Keratinocyte (primary cell): ENCODE measurements around the gene DACH1. TPM values are rescaled to one million over a fixed set of nuclear protein-coding genes. Genes with fewer than 3 reads are reported as not detected.

ENCODE experiments used
- DNase-seq: peaks from one replicate; pipeline ENCODE4 v3.0.0-alpha.2; 2011; ENCODE audit warnings: low read depth, missing footprints, low spot score
- FAIRE-seq: peaks from 2 replicates; lab custom pipeline; 2011; peaks lifted over from hg19 to GRCh38; lab: Jason Lieb, UNC
- H2AFZ ChIP-seq: 2 replicates; pipeline ENCODE4 v1.6.0; 2012; ENCODE audit warnings: low read length, control low read depth, inconsistent platforms; ENCODE audit not compliant: control insufficient read depth
- H3K27ac ChIP-seq: 2 replicates; pipeline ENCODE4 v1.5.1; 2011; ENCODE audit warnings: low read length; ENCODE audit not compliant: control insufficient read depth, insufficient read depth
- H3K27me3 ChIP-seq: 3 replicates; pipeline ENCODE4 v1.6.0; 2011; ENCODE audit warnings: low read length; ENCODE audit not compliant: control insufficient read depth, insufficient read depth; ENCODE audit errors: extremely low read depth
- H3K36me3 ChIP-seq, 2 experiments: 2 replicates in 1 of 2; 3 replicates in 1 of 2; pipeline ENCODE4 v1.5.1; 2011; ENCODE audit warnings: low read length in 2 of 2, mild to moderate bottlenecking in 1 of 2; ENCODE audit not compliant: control insufficient read depth in 2 of 2, insufficient read depth in 2 of 2; ENCODE audit errors: extremely low read depth in 1 of 2
- H3K4me1 ChIP-seq: 3 replicates; pipeline ENCODE4 v1.5.1; 2011; ENCODE audit warnings: low read length; ENCODE audit not compliant: control insufficient read depth, insufficient read depth; ENCODE audit errors: extremely low read depth
- H3K4me2 ChIP-seq: 3 replicates; pipeline ENCODE4 v1.6.0; 2011; ENCODE audit warnings: low read depth, low read length; ENCODE audit not compliant: control insufficient read depth, insufficient read depth; ENCODE audit errors: extremely low read depth
- H3K4me3 ChIP-seq, 3 experiments: fragments of 200-600 bp in 1 of 3; sonication (generic) in 1 of 3; 2 replicates in 2 of 3; 3 replicates in 1 of 3; pipeline ENCODE4 v1.5.1; 2011 to 2016; ENCODE audit warnings: low read length in 3 of 3, mild to moderate bottlenecking in 3 of 3, control low read depth in 2 of 3, inconsistent platforms in 1 of 3, low read depth in 1 of 3, mixed read lengths in 1 of 3, mixed run types in 1 of 3, moderate library complexity in 1 of 3; ENCODE audit not compliant: control insufficient read depth in 2 of 3, insufficient read depth in 2 of 3; ENCODE audit errors: extremely low read depth in 1 of 3
- H3K79me2 ChIP-seq: 2 replicates; pipeline ENCODE4 v1.6.0; 2012; ENCODE audit warnings: low read length; ENCODE audit not compliant: control insufficient read depth, insufficient read depth
- H3K9ac ChIP-seq: 3 replicates; pipeline ENCODE4 v1.6.0; 2011; ENCODE audit warnings: low read length; ENCODE audit not compliant: control insufficient read depth, insufficient read depth; ENCODE audit errors: extremely low read depth
- H3K9me1 ChIP-seq: 3 replicates; pipeline ENCODE4 v1.6.0; 2011; ENCODE audit warnings: low read length; ENCODE audit not compliant: control insufficient read depth, insufficient read depth; ENCODE audit errors: extremely low read depth
- H3K9me3 ChIP-seq: 2 replicates; pipeline ENCODE4 v1.5.1; 2012; ENCODE audit warnings: low read depth, low read length; ENCODE audit not compliant: control insufficient read depth
- H4K20me1 ChIP-seq: 3 replicates; pipeline ENCODE4 v1.6.0; 2011; ENCODE audit warnings: low read length; ENCODE audit not compliant: control insufficient read depth, insufficient read depth; ENCODE audit errors: extremely low read depth
- EZH2 ChIP-seq: IDR thresholded peaks from one replicate; pipeline ENCODE4 v1.6.1; 2012; ENCODE audit warnings: inconsistent platforms, mild to moderate bottlenecking, low read length, moderate library complexity
- dilution Hi-C: fragments of 300-500 bp; cut with MboI; formaldehyde crosslinking; loops from one replicate; pipeline ENCODE4 v1.7.0; 2020; ENCODE audit warnings: low sequenced_read_pairs; ENCODE audit not compliant: extremely low pct_ligation_motif_present
- polyA plus RNA-seq, 5 experiments: library from polyadenylated mRNA; depleted of rRNA in 3 of 5; stranded (reverse) in 3 of 5; stranded (forward) in 1 of 5; unstranded in 1 of 5; fragments of >200 nt; gene quantifications; 1 replicate in 1 of 5; 2 replicates in 3 of 5; 3 replicates in 1 of 5; pipeline versions ENCODE4 v1.2.1 to v1.2.3, GENCODE V29; 2011 to 2012; ENCODE audit warnings: missing spikeins in 2 of 5, low read depth in 1 of 5, low replicate concordance in 1 of 5
- TF ChIP-seq, protein P1 (sequence below), 3 experiments: IDR thresholded peaks in 1 of 3; conservative IDR thresholded peaks in 1 of 3; optimal IDR thresholded peaks in 1 of 3; 2 replicates in 2 of 3; 3 replicates in 1 of 3; pipeline versions ENCODE3 to v1.5.1; 2011; ENCODE audit warnings: low read length in 3 of 3, mild to moderate bottlenecking in 3 of 3, moderate library complexity in 2 of 3, control low read depth in 1 of 3, inconsistent platforms in 1 of 3; ENCODE audit not compliant: insufficient read depth in 2 of 3; ENCODE audit errors: extremely low read depth in 1 of 3

DACH1 gene
- polyA plus RNA-seq, 1 donor (not counting 4 experiments of a cell fraction or from before 2014, with no cell fraction given) = not detected

DNA sequence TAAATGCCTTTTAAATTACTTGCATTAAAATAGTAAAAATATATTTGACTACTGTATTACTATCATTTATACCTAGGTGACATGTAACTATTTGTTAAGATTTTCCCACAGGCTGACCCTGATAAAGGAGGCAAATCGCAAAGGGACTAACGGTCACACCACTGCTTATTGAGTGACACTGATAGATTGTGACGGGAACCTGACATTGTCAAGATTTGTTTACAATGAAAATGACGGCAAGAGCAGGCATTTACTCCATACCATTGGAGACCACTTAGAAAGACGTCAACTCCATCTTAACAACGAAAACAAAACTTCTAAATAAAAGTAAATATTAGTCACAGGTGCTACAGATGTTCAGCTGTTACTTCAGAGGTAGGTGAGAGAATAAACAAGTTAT is 289.0 kb downstream of the DACH1 start:
- H3K79me2 ChIP-seq = no peaks in the 10 kb centered on the region
- H3K4me2 ChIP-seq = no peak overlapping the region
- dilution Hi-C loops = no loop called here
- DNase-seq = no peak
- H3K9ac ChIP-seq = no peak overlapping the region
- no peak overlapping the region for H3K27ac ChIP-seq
- no peaks in the 10 kb centered on the region for H3K36me3 ChIP-seq
- H3K4me3 ChIP-seq = no peak overlapping the region
- H3K9me3 ChIP-seq = no peaks in the 10 kb centered on the region
- H3K27me3 ChIP-seq = no peaks in the 10 kb centered on the region
- FAIRE-seq = no peak
- H3K9me1 ChIP-seq = no peaks in the 10 kb centered on the region
- no peaks in the 10 kb centered on the region for H3K4me1 ChIP-seq
- H2AFZ ChIP-seq = no peak overlapping the region
- no peak for TF ChIP-seq EZH2
- TF ChIP-seq, protein P1, sequence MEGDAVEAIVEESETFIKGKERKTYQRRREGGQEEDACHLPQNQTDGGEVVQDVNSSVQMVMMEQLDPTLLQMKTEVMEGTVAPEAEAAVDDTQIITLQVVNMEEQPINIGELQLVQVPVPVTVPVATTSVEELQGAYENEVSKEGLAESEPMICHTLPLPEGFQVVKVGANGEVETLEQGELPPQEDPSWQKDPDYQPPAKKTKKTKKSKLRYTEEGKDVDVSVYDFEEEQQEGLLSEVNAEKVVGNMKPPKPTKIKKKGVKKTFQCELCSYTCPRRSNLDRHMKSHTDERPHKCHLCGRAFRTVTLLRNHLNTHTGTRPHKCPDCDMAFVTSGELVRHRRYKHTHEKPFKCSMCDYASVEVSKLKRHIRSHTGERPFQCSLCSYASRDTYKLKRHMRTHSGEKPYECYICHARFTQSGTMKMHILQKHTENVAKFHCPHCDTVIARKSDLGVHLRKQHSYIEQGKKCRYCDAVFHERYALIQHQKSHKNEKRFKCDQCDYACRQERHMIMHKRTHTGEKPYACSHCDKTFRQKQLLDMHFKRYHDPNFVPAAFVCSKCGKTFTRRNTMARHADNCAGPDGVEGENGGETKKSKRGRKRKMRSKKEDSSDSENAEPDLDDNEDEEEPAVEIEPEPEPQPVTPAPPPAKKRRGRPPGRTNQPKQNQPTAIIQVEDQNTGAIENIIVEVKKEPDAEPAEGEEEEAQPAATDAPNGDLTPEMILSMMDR (optimal IDR thresholded peaks at IDR 0.05 in 1 of 3, IDR thresholded peaks at IDR 0.05 in 1 of 3, conservative IDR thresholded peaks at IDR 0.05 in 1 of 3; ENCODE audit: extremely low read depth in 1 of 3, insufficient read depth in 2 of 3, low read length in 3 of 3) = no peak
- no peaks in the 10 kb centered on the region for H4K20me1 ChIP-seq

GRCh38 chr13:71577127-71577526 is 289.9 kb downstream of the DACH1 start:
- no peaks in the 10 kb centered on the region for H3K27me3 ChIP-seq
- no peaks in the 10 kb centered on the region for H3K36me3 ChIP-seq
- H3K4me3 ChIP-seq = no peak overlapping the region
- no peak overlapping the region for H3K4me2 ChIP-seq
- H3K9ac ChIP-seq = no peak overlapping the region
- H4K20me1 ChIP-seq = no peaks in the 10 kb centered on the region
- dilution Hi-C loops = no loop called here
- no peaks in the 10 kb centered on the region for H3K9me3 ChIP-seq
- no peaks in the 10 kb centered on the region for H3K79me2 ChIP-seq
- FAIRE-seq (no peak), DNase-seq (no peak)
- H3K4me1 ChIP-seq = no peaks in the 10 kb centered on the region
- H2AFZ ChIP-seq = no peak overlapping the region
- H3K27ac ChIP-seq = no peak overlapping the region
- no peaks in the 10 kb centered on the region for H3K9me1 ChIP-seq
- TF ChIP-seq, protein P1 (optimal IDR thresholded peaks at IDR 0.05 in 1 of 3, IDR thresholded peaks at IDR 0.05 in 1 of 3, conservative IDR thresholded peaks at IDR 0.05 in 1 of 3; ENCODE audit: extremely low read depth in 1 of 3, insufficient read depth in 2 of 3, low read length in 3 of 3) = no peak
